HG02623 (cell line): Measurements from ENCODE around the gene AMOTL1.

Experiments
- ATAC-seq: cut with Tn5 transposase; IDR thresholded peaks from one replicate; pipeline ENCODE4 v1.9.1; 2021; ENCODE audit warnings: moderate library complexity; ENCODE audit not compliant: unreplicated experiment

The AMOTL1 gene

DNA sequence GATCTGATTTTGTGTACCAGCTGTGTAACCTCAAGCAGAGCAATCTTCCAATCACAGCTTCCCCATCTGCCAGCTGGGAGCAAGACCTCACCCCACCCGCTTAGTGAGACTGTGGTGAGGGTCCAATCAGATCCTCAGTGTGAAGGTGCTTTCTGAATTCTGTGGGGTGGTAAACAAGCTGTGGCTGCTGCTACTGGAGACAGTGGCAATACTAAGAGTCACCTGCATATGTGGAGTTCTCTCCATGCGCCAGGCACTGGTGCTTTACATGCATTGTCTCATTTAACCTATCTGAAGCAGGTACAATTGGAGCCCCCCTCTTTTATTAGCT lies 154.8 kb downstream of the AMOTL1 start:
- ATAC-seq: no peak

DNA sequence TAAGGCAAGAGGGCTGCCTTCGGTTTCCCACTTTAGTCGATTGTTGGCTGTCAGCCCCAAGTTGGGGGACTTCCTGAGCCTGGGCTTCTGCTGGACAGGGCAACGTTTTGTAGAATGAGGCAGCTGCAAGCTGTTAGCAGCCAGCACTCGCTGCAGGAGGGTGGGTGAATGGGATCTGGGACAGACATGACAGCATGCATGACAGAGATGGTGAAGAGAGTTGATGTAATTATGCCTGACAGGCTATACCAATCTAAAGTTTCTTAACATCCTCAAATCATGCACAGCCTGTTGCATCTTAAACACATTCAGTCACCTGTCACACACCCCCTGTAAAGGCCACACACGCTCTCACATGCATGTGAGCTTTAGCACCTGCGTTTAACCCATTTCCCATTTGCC lies 156.0 kb downstream of the AMOTL1 start:
- ATAC-seq: no peak

GRCh38 chr11:94924612-94925011 lies 156.5 kb downstream of the AMOTL1 start:
- ATAC-seq: no peak

- ATAC-seq: no peak
These were observed 157.5 kb downstream of the AMOTL1 start for GRCh38 chr11:94925422-94926270.

- no peak for ATAC-seq
These were observed 158.1 kb downstream of the AMOTL1 start for GRCh38 chr11:94926271-94926625.
